Psoas muscle (tissue), 8 donors: ENCODE measurements around the gene FOXI1. TPM values are rescaled to one million over a fixed set of nuclear protein-coding genes. Genes with fewer than 3 reads are reported as not detected.

Experiments
- ATAC-seq, 4 donors: fragments of 200-7000 bp; cut with Tn5 transposase; one replicate each; pipeline ENCODE4 v1.9.1; 2020; ENCODE audit warnings: moderate library complexity in 3 of 4, mild to moderate bottlenecking in 2 of 4
- DNase-seq, 2 donors: peaks; one replicate each; pipeline ENCODE4 v3.0.0-alpha.2; 2020
- H3K27ac ChIP-seq: fragments of 200-600 bp; one replicate; pipeline ENCODE4 v1.8.0; 2022
- H3K27me3 ChIP-seq, 3 donors: fragments of 200-600 bp in 1 of 3; one replicate each; pipeline versions ENCODE4 v1.6.1 to v1.8.0; 2013 to 2022; ENCODE audit warnings: low read length in 2 of 3, mild to moderate bottlenecking in 2 of 3, moderate library complexity in 1 of 3; ENCODE audit not compliant: insufficient read depth in 3 of 3
- H3K36me3 ChIP-seq, 2 donors: fragments of 200-600 bp in 1 of 2; one replicate each; pipeline versions ENCODE4 v1.6.1 to v1.8.0; 2013 to 2022; ENCODE audit warnings: low read depth in 1 of 2, mild to moderate bottlenecking in 1 of 2, moderate library complexity in 1 of 2; ENCODE audit not compliant: insufficient read depth in 1 of 2
- H3K4me1 ChIP-seq: fragments of 200-600 bp; one replicate; pipeline ENCODE4 v1.8.0; 2022
- H3K4me3 ChIP-seq: fragments of 200-600 bp; one replicate; pipeline ENCODE4 v1.8.0; 2022; ENCODE audit warnings: mild to moderate bottlenecking
- H3K9me3 ChIP-seq: fragments of 200-600 bp; one replicate; pipeline ENCODE4 v1.8.0; 2022
- WGBS, 3 donors: extraction: QIAGEN DNeasy Blood & Tissue Kit; methylation state at CpG; one replicate each; pipeline versions ENCODE4 v1.1.6 to v1.1.7; 2013; 5-methylcytosine and 5-hydroxymethylcytosine counted together
- intact Hi-C, 2 donors: fragments of 100-400 bp; cut with DNase I; formaldehyde crosslinking; loops; one replicate each; pipeline versions ENCODE4 v1.11.0 to v1.14.2; 2022
- polyA plus RNA-seq, 3 donors: library from polyadenylated mRNA; stranded (reverse); fragments of 200-250 nt; gene quantifications; one replicate each; pipeline ENCODE4 v1.2.3, GENCODE V29; 2013
- total RNA-seq, 4 donors: library from RNA; stranded (reverse); fragmentation: NEBNext Ultra II Directional in 2 of 4; extraction: Animal tissue kit (Norgen Biotek cat#: 25700) in 2 of 4; gene quantifications; one replicate each; pipeline versions ENCODE4 v1.2.1 to v1.2.4, GENCODE V29; 2021 to 2023
- TF ChIP-seq, protein P1 (sequence below): fragments of 200-600 bp; IDR thresholded peaks from one replicate; pipeline ENCODE4 v1.8.0; 2022; ENCODE audit warnings: antibody characterized with exemption
- donor health status: healthy with polysubstance abuse.
- donor health status: DM: no; HTN: no; CAD: no; lungs with moderate emphysema.
- donor health status: Bipolar disorder and iron deficiency.
- donor health status: healthy.
- donor health status: DM: yes; HTN: yes; CAD: no.
- donor health status: DM: no; HTN: no; CAD: no.
- donor health status: DM: no; HTN: no; CAD: no.
- donor health status: DM: yes; HTN: yes; CAD: no.

The FOXI1 gene
- total and polyA plus RNA-seq, 7 donors = not detected

DNA sequence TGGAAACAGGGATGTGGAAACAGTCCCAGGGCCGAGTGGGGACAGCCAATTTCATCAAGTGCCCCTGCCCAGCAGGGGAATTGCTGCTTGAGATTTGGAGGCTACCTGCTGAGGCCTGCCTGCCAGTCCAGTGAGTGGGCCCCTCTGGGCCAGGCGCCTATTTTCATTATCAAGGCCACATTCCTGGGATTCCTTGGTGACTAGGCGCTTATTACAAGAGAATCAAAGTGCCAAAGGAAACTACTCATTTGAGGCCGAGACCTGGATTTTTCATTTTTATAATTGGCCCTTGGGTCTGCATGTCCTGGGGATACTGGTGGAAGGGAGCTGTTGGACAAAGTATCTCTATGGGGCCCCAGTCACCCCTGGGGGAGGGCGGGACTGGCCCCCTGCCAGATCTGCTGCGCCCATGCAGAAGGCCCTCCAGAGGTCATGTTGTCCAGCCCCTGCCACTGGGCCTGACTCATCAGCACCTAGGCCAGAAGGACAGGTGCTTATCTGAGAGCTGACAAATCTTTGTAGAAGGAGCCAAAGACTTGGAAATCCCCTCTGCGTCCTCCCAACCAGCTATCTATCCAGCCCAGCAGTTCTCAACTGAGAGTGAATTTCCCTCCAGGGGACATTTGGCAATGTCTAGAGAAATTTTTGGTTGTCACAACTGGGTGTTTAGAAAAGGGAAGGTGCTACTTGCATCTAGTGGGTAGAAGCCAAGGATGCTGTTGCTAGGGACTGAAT, 45.6 kb downstream of the FOXI1 start:
- no peak for ATAC-seq
- TF ChIP-seq, protein P1, sequence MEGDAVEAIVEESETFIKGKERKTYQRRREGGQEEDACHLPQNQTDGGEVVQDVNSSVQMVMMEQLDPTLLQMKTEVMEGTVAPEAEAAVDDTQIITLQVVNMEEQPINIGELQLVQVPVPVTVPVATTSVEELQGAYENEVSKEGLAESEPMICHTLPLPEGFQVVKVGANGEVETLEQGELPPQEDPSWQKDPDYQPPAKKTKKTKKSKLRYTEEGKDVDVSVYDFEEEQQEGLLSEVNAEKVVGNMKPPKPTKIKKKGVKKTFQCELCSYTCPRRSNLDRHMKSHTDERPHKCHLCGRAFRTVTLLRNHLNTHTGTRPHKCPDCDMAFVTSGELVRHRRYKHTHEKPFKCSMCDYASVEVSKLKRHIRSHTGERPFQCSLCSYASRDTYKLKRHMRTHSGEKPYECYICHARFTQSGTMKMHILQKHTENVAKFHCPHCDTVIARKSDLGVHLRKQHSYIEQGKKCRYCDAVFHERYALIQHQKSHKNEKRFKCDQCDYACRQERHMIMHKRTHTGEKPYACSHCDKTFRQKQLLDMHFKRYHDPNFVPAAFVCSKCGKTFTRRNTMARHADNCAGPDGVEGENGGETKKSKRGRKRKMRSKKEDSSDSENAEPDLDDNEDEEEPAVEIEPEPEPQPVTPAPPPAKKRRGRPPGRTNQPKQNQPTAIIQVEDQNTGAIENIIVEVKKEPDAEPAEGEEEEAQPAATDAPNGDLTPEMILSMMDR = no peak
- 34 to 40% (median 37%) methylated on average over 7 of the region's 7 CpGs for WGBS, 3 donors

GRCh38 chr5:170152767-170153166, 47.1 kb downstream of the FOXI1 start:
- DNase-seq = no peak
- no peaks in the 10 kb centered on the region for H3K36me3 ChIP-seq
- H3K4me1 ChIP-seq = no peaks in the 10 kb centered on the region
- no peak for ATAC-seq
- H3K27me3 ChIP-seq = no peaks in the 10 kb centered on the region
- intact Hi-C loops = no loop called here
- TF ChIP-seq, protein P1 = no peak
- no peak overlapping the region for H3K27ac ChIP-seq
- H3K4me3 ChIP-seq = no peak overlapping the region
- 74 to 83% (median 82%) methylated on average over 3 of the region's 3 CpGs for WGBS, 3 donors
- no peaks in the 10 kb centered on the region for H3K9me3 ChIP-seq

More for the DNA sequence above, 45.6 kb downstream of the FOXI1 start:
- Histone ChIP-seq H3K4me3 (no peak overlapping the region), H3K27ac (no peak overlapping the region), H3K27me3 (no peaks in the 10 kb centered on the region), H3K4me1 (no peaks in the 10 kb centered on the region), H3K9me3 (no peaks in the 10 kb centered on the region), H3K36me3 (no peaks in the 10 kb centered on the region)
- no peak for DNase-seq
- intact Hi-C loops = no loop called here

DNA sequence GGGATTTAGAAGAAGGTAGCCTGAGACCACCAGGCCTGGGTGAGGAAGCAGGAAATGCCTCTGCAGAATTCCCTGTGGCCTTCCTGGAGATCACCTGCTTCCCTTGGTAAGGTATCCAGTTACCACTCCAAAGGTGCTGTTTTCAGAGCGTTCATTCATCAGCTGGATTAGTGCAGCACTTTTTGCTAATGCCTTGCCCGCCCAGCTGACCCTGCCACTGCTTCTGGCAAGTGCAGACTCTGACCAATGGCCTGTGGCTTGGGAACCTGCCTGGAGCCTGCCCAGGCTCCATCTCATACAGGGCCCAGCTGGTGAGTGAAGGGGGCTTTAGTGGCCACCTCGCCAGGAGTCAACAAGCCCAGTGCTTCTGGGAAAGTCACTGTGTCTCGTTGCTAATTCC, 48.6 kb downstream of the FOXI1 start:
- Histone ChIP-seq H3K27ac (no peak overlapping the region), H3K27me3 (no peaks in the 10 kb centered on the region), H3K4me1 (no peaks in the 10 kb centered on the region), H3K9me3 (no peaks in the 10 kb centered on the region), H3K4me3 (no peak overlapping the region), H3K36me3 (no peaks in the 10 kb centered on the region)
- no peak for ATAC-seq
- WGBS, 3 donors = 56 to 61% (median 59%) methylated on average over 4 of the region's 4 CpGs
- TF ChIP-seq, protein P1 = no peak
- intact Hi-C loops = no loop called here
- no peak for DNase-seq

- 67 to 78% (median 69%) methylated on average over 2 of the region's 2 CpGs for WGBS, 3 donors
- no peak overlapping the region for H3K27ac ChIP-seq
Observed at GRCh38 chr5:170154744-170155143, 49.0 kb downstream of the FOXI1 start.

More at GRCh38 chr5:170154744-170155143, 49.0 kb downstream of the FOXI1 start:
- Histone ChIP-seq H3K36me3 (no peaks in the 10 kb centered on the region), H3K4me1 (no peaks in the 10 kb centered on the region), H3K27me3 (no peaks in the 10 kb centered on the region), H3K4me3 (no peak overlapping the region), H3K9me3 (no peaks in the 10 kb centered on the region)
- intact Hi-C loops = no loop called here
- TF ChIP-seq, protein P1 = no peak
- DNase-seq (no peak), ATAC-seq (no peak)
